CD4-positive, alpha-beta T cell treated with Interleukin-6 for 4 hours (primary cell): ENCODE data around the gene SORBS2.
"Not testable (repeated sequence)": the region's sequence is repeated elsewhere in the genome, so short reads cannot be mapped to it uniquely, and the experiment has no call there.

Source experiments
- DNase-seq: peaks from one replicate; pipeline ENCODE4 v3.0.0-alpha.2; 2020; ENCODE audit warnings: mixed read lengths

The SORBS2 gene

GRCh38 chr4:185710487-185710995, 101.5 kb downstream of the SORBS2 start:
- no peak for DNase-seq

GRCh38 chr4:185709802-185710486, 102.0 kb downstream of the SORBS2 start:
- no peak for DNase-seq

GRCh38 chr4:185708348-185708747, 103.6 kb downstream of the SORBS2 start:
- no peak for DNase-seq

- not testable (repeated sequence) for DNase-seq
These were observed 104.4 kb downstream of the SORBS2 start for GRCh38 chr4:185707622-185708021.

GRCh38 chr4:185702147-185702663, 109.8 kb downstream of the SORBS2 start:
- no peak for DNase-seq

- DNase-seq, result no peak
These were observed 111.4 kb downstream of the SORBS2 start for GRCh38 chr4:185700630-185701029.

- DNase-seq, result no peak
These were observed 111.9 kb downstream of the SORBS2 start for GRCh38 chr4:185700048-185700447.

GRCh38 chr4:185697488-185697887, 114.5 kb downstream of the SORBS2 start:
- no peak for DNase-seq

- no peak for DNase-seq
These were observed 116.3 kb downstream of the SORBS2 start for GRCh38 chr4:185695743-185696142.

GRCh38 chr4:185693548-185694215, 118.3 kb downstream of the SORBS2 start:
- no peak for DNase-seq

GRCh38 chr4:185689407-185689806, 122.6 kb downstream of the SORBS2 start:
- no peak for DNase-seq

GRCh38 chr4:185685804-185686203, 126.2 kb downstream of the SORBS2 start:
- no peak for DNase-seq

GRCh38 chr4:185683896-185684295, 128.1 kb downstream of the SORBS2 start:
- no peak for DNase-seq

GRCh38 chr4:185683222-185683621, 128.8 kb downstream of the SORBS2 start:
- no peak for DNase-seq

GRCh38 chr4:185682236-185682635, 129.8 kb downstream of the SORBS2 start:
- DNase-seq, result no peak

- no peak for DNase-seq
These were observed 130.4 kb downstream of the SORBS2 start for GRCh38 chr4:185681604-185682003.

GRCh38 chr4:185680617-185681016, 131.4 kb downstream of the SORBS2 start:
- DNase-seq, result no peak

GRCh38 chr4:185679523-185679922, 132.5 kb downstream of the SORBS2 start:
- DNase-seq, result no peak

GRCh38 chr4:185677637-185678314, 134.2 kb downstream of the SORBS2 start:
- no peak for DNase-seq

- no peak for DNase-seq
These were observed 139.4 kb downstream of the SORBS2 start for GRCh38 chr4:185672618-185673017.

- DNase-seq, result no peak
These were observed 139.8 kb downstream of the SORBS2 start for GRCh38 chr4:185672151-185672550.

GRCh38 chr4:185671496-185671895, 140.5 kb downstream of the SORBS2 start:
- no peak for DNase-seq

GRCh38 chr4:185671066-185671465, 140.9 kb downstream of the SORBS2 start:
- DNase-seq, result no peak

- no peak for DNase-seq
These were observed 142.7 kb downstream of the SORBS2 start for GRCh38 chr4:185669288-185669687.
